Measurements from ENCODE around the gene THBS1. TPM values are rescaled to one million over a fixed set of nuclear protein-coding genes. Genes with fewer than 3 reads are reported as not detected.
A peak's percentile ranks its signal among the peaks of the same experiment; 100 is the strongest.

THBS1 gene
- total RNA-seq, 1 experiment from 2014 or later = 37.1 TPM

DNA sequence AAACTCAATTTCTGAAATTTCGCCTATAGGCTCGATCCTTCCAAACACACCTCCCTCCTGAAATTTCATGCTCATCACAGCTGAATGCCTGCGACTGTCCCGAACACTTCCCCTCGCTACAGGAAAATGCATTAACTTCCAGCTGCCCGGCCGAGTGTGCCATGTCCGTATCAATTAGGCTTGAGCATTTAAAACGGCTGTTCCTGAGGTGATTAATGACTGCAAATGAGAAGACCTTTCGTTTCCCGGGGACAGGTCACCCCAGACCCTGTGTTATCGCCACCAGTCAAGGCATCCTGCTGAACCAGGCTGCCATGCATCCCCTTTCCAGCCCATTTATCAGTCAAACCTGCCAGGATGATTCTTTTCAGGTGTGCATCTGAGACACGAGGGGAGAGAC is 63.3 kb downstream of the THBS1 start:
- ATAC-seq = no peak
- H3K4me1 Mint-ChIP-seq = peaks cover 8% of the 10 kb centered on the region
- ChIA-PET POLR2A (no interaction called here), CTCF (interaction anchor here (1.7 kb wide), 1 partner anchor 112 kb away, joined by 10 read pairs; no protein-coding TSS in a partner anchor)
- H3K4me3 Mint-ChIP-seq = no peak overlapping the region
- H3K9me3 Mint-ChIP-seq = no peaks in the 10 kb centered on the region
- H3K27ac Mint-ChIP-seq = no peak overlapping the region; the same call in 1 of the 2 replicates
- no peaks in the 10 kb centered on the region for H3K27me3 Mint-ChIP-seq (ENCODE audit: low read depth)
- no peak for DNase-seq (ENCODE audit: low spot score)
- no peaks in the 10 kb centered on the region for H3K36me3 Mint-ChIP-seq
- TF ChIP-seq RORB (CRISPR knock-in tag; IDR thresholded peaks at IDR 0.05) = no peak

DNA sequence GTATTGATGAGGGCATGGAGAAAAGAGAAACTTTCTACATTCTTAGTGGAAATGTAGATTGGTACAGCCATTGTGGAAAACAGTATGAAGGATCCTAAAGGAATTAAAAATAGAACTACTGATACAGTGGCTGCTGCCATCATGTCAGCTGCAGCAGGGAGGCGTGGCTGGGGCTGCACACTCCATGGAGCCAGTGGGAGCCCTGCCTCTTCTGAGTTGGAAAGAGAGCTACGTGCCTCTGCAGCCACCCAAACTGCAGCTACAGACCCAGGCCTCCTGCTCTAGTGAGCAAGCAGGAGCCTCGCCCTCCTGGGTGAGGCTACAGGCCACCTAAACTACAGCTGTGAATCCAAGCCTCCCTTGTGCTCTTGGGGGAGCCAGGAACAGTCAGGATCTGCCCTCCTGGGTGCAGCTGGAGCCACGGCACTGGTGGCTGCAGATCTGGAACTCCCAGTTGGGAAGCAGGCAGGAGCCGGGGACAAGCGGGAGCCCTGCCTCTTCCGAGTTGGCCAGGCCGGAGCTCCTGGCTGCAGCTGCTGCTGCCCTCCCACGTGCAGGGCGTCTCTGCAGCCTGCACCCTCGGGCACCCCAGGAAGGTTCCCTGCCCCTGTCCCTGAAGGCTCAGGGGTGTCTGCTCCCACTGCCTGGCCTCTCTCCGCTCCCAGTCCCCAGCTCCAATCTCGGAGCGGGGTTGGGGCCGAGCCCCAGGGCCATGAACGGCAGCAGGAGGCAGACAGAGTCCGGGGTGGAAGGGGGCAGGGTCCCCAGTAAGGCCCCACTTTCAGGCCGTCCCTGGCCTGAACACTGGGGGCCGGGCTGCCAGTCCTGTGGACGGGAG is 64.5 kb downstream of the THBS1 start:
- no peak overlapping the region for H3K27ac Mint-ChIP-seq
- TF ChIP-seq FOXJ3 (CRISPR knock-in tag; IDR thresholded peaks at IDR 0.05; ENCODE audit: borderline replicate concordance) (no peak), TCF7 (CRISPR knock-in tag; IDR thresholded peaks at IDR 0.05; ENCODE audit: low read depth) (no peak), ATF1 (CRISPR knock-in tag; IDR thresholded peaks at IDR 0.05) (no peak), NR2C2 (CRISPR knock-in tag; IDR thresholded peaks at IDR 0.05) (no peak), SOX15 (CRISPR knock-in tag; IDR thresholded peaks at IDR 0.05) (no peak), ESRRA (CRISPR knock-in tag; IDR thresholded peaks at IDR 0.05; ENCODE audit: borderline replicate concordance) (no peak), RORB (CRISPR knock-in tag; IDR thresholded peaks at IDR 0.05) (no peak), ZNF423 (CRISPR knock-in tag; IDR thresholded peaks at IDR 0.05) (no peak), TEAD1 (CRISPR knock-in tag; IDR thresholded peaks at IDR 0.05) (no peak), ZNF232 (CRISPR knock-in tag; IDR thresholded peaks at IDR 0.05) (no peak)
- TF ChIP-seq, protein P1, sequence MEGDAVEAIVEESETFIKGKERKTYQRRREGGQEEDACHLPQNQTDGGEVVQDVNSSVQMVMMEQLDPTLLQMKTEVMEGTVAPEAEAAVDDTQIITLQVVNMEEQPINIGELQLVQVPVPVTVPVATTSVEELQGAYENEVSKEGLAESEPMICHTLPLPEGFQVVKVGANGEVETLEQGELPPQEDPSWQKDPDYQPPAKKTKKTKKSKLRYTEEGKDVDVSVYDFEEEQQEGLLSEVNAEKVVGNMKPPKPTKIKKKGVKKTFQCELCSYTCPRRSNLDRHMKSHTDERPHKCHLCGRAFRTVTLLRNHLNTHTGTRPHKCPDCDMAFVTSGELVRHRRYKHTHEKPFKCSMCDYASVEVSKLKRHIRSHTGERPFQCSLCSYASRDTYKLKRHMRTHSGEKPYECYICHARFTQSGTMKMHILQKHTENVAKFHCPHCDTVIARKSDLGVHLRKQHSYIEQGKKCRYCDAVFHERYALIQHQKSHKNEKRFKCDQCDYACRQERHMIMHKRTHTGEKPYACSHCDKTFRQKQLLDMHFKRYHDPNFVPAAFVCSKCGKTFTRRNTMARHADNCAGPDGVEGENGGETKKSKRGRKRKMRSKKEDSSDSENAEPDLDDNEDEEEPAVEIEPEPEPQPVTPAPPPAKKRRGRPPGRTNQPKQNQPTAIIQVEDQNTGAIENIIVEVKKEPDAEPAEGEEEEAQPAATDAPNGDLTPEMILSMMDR (IDR thresholded peaks at IDR 0.05) = no peak
- TF ChIP-seq, protein P2, sequence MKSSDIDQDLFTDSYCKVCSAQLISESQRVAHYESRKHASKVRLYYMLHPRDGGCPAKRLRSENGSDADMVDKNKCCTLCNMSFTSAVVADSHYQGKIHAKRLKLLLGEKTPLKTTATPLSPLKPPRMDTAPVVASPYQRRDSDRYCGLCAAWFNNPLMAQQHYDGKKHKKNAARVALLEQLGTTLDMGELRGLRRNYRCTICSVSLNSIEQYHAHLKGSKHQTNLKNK (CRISPR knock-in tag; IDR thresholded peaks at IDR 0.05) = no peak
- TF ChIP-seq, protein P3, sequence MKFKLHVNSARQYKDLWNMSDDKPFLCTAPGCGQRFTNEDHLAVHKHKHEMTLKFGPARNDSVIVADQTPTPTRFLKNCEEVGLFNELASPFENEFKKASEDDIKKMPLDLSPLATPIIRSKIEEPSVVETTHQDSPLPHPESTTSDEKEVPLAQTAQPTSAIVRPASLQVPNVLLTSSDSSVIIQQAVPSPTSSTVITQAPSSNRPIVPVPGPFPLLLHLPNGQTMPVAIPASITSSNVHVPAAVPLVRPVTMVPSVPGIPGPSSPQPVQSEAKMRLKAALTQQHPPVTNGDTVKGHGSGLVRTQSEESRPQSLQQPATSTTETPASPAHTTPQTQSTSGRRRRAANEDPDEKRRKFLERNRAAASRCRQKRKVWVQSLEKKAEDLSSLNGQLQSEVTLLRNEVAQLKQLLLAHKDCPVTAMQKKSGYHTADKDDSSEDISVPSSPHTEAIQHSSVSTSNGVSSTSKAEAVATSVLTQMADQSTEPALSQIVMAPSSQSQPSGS (CRISPR knock-in tag; IDR thresholded peaks at IDR 0.05; ENCODE audit: borderline replicate concordance, low read depth) = no peak
- TF ChIP-seq, protein P4, sequence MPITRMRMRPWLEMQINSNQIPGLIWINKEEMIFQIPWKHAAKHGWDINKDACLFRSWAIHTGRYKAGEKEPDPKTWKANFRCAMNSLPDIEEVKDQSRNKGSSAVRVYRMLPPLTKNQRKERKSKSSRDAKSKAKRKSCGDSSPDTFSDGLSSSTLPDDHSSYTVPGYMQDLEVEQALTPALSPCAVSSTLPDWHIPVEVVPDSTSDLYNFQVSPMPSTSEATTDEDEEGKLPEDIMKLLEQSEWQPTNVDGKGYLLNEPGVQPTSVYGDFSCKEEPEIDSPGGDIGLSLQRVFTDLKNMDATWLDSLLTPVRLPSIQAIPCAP (CRISPR knock-in tag; IDR thresholded peaks at IDR 0.05) = no peak
- TF ChIP-seq, protein P5, sequence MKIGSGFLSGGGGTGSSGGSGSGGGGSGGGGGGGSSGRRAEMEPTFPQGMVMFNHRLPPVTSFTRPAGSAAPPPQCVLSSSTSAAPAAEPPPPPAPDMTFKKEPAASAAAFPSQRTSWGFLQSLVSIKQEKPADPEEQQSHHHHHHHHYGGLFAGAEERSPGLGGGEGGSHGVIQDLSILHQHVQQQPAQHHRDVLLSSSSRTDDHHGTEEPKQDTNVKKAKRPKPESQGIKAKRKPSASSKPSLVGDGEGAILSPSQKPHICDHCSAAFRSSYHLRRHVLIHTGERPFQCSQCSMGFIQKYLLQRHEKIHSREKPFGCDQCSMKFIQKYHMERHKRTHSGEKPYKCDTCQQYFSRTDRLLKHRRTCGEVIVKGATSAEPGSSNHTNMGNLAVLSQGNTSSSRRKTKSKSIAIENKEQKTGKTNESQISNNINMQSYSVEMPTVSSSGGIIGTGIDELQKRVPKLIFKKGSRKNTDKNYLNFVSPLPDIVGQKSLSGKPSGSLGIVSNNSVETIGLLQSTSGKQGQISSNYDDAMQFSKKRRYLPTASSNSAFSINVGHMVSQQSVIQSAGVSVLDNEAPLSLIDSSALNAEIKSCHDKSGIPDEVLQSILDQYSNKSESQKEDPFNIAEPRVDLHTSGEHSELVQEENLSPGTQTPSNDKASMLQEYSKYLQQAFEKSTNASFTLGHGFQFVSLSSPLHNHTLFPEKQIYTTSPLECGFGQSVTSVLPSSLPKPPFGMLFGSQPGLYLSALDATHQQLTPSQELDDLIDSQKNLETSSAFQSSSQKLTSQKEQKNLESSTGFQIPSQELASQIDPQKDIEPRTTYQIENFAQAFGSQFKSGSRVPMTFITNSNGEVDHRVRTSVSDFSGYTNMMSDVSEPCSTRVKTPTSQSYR (CRISPR knock-in tag; IDR thresholded peaks at IDR 0.05) = no peak
- TF ChIP-seq, protein P6, sequence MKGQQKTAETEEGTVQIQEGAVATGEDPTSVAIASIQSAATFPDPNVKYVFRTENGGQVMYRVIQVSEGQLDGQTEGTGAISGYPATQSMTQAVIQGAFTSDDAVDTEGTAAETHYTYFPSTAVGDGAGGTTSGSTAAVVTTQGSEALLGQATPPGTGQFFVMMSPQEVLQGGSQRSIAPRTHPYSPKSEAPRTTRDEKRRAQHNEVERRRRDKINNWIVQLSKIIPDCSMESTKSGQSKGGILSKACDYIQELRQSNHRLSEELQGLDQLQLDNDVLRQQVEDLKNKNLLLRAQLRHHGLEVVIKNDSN (CRISPR knock-in tag; IDR thresholded peaks at IDR 0.05) = no peak
- DNase-seq (ENCODE audit: low spot score) (no peak), ATAC-seq (peak; percentile 40)
- ChIA-PET POLR2A (no interaction called here), CTCF (interaction anchor here (0.5 to 1.7 kb wide), 3 partner anchors 65 to 739 kb away, joined by 3 to 10 read pairs (median 7); partner anchors contain the start of gene THBS1)
- no peak overlapping the region for H3K4me3 Mint-ChIP-seq
- peaks cover 7% of the 10 kb centered on the region for H3K4me1 Mint-ChIP-seq
- no peaks in the 10 kb centered on the region for H3K9me3 Mint-ChIP-seq
- no peaks in the 10 kb centered on the region for H3K36me3 Mint-ChIP-seq
- no peaks in the 10 kb centered on the region for H3K27me3 Mint-ChIP-seq (ENCODE audit: low read depth)
